GM11168 (cell line): ENCODE measurements around the gene UTP18.
"Not testable (repeated sequence)": the region's sequence is repeated elsewhere in the genome, so short reads cannot be mapped to it uniquely, and the experiment has no call there.

Source experiments
- in situ Hi-C: fragments of 300-500 bp; cut with MboI; formaldehyde crosslinking; loops from one replicate; pipeline ENCODE4 v1.12.0; 2022; ENCODE audit warnings: low sequenced_read_pairs; ENCODE audit not compliant: unreplicated experiment

Gene UTP18

DNA sequence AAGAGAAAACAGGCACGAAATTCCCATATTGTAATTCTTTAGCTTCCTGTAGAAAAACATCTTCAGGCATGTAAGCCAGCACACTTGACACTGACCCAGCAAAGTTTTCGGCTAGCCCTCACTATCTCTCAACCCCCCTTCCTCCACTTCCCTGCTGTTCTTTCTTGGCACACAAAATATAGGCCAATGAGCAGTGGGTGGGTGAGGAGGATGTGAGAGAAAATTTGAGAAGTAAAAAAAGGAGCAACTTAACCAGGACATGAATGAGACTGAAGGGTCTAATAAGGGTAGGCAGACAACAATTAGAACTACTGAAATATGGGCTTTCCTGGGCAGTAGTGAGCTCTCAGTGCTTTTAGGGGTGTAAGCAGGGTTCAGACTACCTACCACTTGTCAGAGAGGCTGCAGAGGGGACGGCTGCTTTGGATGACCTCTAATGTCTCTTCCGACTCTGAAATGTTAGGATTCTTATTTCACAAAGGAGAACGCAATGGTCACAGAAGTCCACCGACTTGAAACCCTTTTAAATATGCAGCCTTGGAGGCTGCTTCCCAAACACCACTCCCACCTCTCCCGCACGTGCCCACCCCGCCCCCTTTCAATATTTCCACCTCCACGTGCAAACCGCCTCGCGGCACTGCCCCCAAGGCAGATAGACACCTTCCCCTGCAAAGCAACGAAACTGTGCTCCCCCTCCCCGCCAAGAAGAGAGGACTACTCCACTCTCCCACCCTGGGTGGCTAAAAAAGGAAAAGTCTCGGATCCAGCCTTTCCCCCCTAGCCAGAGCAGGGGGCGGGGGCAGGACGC lies 1.4 kb upstream of the UTP18 start:
- in situ Hi-C loops = no loop called here

DNA sequence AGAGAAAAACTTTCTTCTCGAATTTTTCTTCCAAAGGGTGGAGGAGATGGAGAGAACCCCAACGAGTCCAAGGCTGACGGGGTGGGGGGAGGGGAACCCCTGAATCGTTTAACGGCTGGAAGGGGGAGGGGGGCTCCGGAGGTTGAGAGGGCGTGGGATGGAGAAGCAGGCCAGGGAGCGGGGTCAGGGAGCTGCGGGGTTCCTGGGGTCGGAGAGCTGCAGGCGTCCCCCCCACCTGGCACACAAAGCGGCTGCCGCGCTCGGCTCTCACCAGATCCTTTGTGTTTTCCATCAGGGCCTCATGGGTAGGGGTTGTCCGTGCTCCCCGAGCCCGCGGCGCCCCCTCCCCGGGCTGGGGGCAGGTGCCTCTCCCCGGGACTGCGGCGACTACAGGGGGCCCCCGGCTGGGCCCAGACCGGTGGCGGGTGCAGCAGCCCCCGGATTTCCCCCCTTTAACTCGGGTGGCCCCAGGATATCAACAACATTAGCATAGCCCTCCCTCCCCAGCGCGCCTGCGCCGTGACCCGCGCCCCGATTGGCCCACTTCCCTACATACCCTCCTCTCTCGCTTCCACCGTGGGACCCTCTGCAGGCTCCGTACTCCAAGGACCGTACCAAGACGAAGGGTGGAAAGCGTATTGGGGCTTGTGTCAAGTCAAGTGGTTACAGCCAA lies 646 bp upstream of the UTP18 start, which contains the start of gene MBTD1:
TSS of gene MBTD1 (minus strand) at position 486 of the 673 bp plus-strand sequence. CDS start 34,888 bp downstream, outside the sequence.
- in situ Hi-C loops = no loop called here

DNA sequence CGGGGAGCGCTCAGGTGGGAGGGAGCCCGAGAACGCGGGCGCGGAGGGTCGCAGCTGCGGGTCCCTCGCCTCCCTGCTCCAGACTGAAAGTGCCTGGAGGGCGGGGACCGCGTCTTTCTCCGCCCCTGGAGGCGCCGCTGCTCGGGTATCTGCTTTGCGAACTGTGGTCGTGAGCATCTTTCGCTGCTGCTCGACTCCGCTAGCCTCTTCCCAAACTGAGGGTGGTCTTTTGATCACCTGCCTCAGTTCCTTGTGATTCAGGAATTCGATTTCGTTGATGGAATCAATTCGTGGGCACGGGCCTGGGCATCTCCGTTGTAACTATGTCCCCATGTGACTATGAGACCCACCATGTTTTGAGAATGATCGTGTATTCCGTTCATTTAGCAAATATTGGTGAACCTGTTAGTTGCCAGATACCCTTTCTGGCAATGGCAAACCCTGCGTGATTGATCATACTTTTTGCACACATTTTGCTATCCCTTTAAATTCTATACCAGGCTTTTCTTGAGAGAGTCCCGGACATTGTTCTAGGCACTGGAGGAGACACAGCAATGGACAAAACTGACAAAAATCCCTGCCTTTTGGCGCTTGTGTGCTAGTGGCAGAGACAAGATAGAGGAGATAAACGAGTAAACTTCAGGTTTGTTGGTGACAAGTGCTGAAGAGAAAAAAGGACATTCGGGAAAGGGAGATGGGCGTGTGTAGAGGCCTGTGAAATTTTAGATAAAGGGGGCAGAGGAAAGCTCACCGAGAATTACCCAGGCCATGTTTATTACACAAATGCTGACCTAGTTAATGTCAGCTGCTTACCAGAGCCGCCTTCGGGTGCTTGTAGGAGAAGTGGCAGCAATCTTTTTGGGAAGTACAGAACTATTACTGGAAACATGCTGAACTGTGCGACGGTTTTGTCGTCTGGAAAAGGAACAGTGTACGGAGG lies 948 bp downstream of the UTP18 start:
- in situ Hi-C loops = no loop called here

DNA sequence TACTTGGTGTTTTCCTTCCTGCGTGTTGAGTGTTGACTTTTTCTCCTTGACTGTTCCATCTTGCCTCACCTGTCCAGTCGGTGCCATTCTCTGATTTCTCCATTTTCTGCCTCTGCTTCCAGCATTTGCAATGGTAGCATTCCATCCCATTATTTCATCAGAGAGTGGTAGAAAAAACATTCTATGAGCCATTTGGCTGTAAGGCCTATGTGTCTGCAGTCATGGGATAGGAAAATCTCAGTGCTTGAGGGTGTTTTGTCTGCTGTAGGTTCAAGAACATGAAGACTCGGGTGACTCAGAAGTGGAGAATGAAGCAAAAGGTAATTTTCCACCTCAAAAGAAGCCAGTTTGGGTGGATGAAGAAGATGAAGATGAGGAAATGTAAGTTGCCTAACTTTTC lies 2.7 kb downstream of the UTP18 start:
- in situ Hi-C loops = no loop called here

GRCh38 chr17:51264466-51264865 lies 4.1 kb downstream of the UTP18 start:
- in situ Hi-C loops = not testable (repeated sequence)

DNA sequence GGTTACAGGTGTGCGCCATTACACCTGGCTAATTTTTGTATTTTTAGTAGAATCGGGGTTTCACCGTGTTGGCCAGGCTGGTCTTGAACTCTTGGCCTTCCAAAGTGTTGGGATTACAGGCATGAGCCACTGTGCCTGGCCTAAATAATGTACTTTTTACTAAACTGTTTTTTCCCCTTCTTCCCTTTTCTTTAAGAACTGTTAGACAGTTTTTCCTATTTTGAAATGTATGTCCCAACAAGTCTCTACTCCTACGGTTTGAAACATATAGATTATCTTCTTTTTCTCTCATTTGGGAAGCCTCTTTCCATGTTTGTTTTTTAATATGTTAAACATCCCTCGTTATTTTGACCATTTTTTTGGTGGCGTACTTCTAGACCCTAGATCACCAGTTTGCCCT lies 9.6 kb downstream of the UTP18 start:
- in situ Hi-C loops = no loop called here

DNA sequence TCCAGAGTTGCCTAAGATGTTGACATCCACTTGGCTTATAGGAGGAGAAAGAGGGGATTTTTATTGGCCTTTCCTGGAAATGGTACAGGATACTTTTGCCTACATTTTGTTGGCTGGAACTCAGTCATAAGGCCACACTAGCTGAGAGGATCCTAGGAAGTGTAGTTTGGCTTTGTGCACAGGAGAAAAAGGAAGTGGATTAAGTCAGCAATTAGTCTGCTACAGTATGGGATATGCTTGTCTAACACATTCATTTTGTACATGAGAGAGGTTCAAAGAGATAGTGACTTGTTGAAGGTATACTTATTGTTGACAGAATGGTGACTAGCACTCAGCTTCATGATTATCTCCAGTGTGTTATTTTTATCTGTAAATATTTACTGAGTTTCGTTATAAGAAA lies 10.3 kb downstream of the UTP18 start:
- in situ Hi-C loops = no loop called here

DNA sequence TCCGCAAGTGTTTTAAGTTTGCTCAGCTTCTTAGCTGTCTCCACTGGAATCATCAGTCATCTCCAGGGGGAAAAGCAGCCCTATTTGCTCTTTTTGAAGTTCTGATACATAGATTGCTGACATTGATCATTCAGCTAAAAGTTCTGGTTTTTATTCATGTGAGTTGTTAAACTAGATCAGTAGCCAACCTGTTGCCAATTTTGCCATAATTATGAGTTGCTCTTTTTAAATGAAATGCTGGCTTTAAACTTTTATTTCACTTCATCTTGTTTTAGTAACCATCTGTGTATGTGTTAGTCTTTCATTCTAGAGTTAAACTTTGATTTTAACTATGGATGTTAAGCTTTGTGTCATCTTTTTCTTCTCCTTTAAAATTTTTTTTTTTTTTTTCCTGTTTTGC lies 12.5 kb downstream of the UTP18 start:
- in situ Hi-C loops = no loop called here

DNA sequence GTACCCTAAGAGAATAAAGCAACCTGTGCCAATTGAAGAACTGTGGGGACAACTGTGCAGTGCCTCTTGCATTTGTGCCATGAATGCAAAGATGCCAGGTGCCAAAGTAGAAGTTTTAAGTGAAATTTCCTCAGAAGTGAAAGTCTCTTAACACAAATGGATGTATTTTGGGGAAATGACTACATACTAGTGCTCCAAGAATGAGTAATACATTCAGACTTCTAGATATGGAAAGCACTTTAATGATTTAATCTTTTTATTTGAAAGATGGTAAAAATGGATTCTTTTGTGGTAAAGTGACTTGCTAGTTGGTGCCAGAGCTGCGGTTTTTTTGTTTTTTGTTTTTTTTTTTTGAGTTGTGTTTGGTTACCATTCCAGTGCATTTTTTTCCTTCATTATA lies 15.0 kb downstream of the UTP18 start:
- in situ Hi-C loops = no loop called here

GRCh38 chr17:51279183-51279582 lies 18.8 kb downstream of the UTP18 start:
- in situ Hi-C loops = no loop called here

GRCh38 chr17:51287412-51287811 lies 27.1 kb downstream of the UTP18 start:
- in situ Hi-C loops = no loop called here

DNA sequence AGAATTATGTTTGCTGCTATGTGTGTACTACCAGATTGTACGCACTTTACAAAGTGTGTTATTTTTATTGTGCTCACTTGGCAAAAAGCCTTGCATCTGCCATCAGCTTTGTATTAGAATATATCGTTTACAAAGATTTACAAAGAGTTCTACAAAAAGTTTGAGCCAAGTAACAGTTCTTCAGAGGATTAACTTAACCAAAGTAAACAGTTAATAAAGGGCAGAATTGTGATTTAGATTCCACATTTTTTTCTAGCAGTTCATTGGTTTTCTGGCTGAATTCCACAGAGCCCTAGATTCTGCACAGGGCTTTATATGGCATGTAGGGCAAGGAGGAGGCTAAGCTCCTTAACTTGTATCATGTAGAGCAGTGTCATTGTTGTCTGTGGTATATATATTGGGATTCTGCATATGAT lies 29.4 kb downstream of the UTP18 start:
- in situ Hi-C loops = no loop called here

- in situ Hi-C loops = not testable (repeated sequence)
Observed at GRCh38 chr17:51294338-51294737, 34.0 kb downstream of the UTP18 start.

- in situ Hi-C loops = no loop called here
Observed at GRCh38 chr17:51298508-51299371, 38.4 kb downstream of the UTP18 start.

DNA sequence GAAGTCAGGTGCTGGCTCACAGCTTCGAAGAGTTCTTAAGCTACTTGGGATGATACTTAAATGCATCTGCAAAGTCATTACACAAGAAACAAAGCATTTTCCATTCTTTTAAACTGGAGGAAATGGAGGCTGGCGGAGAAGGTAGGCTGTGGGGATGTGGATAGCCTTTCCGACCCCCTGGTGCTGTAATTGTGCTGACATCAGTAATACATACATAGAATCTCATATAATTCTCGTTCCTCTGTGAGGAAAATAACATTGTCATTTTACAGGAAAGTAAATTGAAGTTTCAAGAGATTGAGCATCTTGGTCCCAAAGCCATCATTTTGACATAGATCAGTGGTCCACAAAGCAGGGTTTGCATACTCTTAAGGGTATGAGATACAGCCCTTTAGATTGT lies 39.5 kb downstream of the UTP18 start:
- in situ Hi-C loops = no loop called here

DNA sequence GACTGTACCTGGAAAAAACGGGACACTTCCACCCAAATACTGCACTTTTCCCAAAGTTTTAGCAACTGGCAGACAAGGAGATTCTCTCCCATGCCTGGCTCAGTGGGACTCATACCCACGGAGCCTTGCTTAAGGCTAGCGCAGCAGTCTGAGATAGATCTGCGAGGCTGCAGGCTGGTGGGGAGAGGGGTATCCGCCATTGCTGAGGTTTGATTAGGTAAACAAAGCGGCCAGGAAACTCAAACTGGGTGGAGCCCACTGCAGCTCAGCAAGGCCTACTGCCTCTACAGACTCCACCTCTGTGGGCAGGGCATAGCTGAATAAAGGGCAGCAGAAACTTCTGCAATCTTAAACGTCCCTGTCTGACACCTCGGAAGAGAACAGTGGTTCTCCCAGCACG lies 44.8 kb downstream of the UTP18 start:
- in situ Hi-C loops = no loop called here

DNA sequence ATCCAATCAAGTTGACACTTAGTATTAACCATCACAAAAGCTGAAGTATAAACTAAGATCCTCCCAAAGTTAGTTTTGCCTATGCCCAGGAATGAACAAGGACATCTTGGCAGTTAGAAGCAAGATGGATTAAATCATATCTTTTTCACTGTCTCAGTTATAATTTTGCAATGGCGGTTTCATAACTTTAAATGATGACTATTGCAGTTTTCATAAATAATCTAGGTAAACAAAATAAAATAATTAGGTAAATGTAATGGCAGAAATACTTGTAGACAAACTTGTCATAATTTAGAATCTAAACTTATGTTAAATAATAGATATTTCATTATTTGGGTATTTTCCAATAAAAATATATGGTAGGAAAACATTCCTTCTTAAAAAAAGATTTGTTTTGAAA lies 51.7 kb downstream of the UTP18 start:
- in situ Hi-C loops = not testable (repeated sequence)

GRCh38 chr17:51319186-51319585 lies 58.8 kb downstream of the UTP18 start:
- in situ Hi-C loops = no loop called here

DNA sequence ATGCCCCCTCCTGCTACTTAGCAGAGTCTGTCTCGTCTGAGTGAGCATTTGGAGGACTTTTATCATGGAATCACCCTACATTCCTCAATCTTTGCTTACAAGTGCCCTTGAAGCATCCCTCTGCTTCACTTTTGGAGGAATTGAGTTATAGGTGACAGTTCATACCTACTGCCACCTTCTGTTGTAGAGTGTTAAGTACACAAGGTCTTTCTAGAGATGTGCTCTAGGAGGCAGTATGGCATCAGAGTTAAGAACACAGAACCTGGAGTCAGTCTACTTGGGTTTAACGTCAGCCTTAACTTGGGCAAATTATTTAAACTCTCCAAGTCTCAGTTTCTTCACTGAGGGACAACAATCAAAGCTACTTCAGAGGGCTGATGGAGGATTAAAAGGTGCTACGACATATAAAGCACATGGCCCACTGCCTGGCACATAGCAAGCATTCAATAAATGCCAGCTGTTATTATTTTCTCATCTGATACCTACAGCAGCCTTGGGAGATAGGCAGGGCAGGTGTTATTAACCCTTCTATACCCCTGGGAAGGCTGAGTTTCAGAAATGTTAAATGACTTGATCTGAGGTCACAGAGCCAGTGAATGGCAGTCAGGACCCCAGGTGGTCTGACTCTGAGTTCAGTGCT lies 62.2 kb downstream of the UTP18 start:
- in situ Hi-C loops = no loop called here
